Ectodermal cell (in vitro differentiated cells): Measurements from ENCODE around the gene CHRNA5.
"Not testable (repeated sequence)": the region's sequence is repeated elsewhere in the genome, so short reads cannot be mapped to it uniquely, and the experiment has no call there.

Source experiments
- H3K27ac ChIP-seq: 2 replicates; pipeline ENCODE4 v1.7.0; 2013; ENCODE audit warnings: mild to moderate bottlenecking, low read depth, low read length; ENCODE audit not compliant: insufficient read depth, poor library complexity, severe bottlenecking
- H3K27me3 ChIP-seq: 2 replicates; pipeline ENCODE4 v1.7.0; 2013; ENCODE audit warnings: mild to moderate bottlenecking, low read length; ENCODE audit not compliant: insufficient read depth, control insufficient read depth, poor library complexity, severe bottlenecking
- H3K36me3 ChIP-seq: one replicate; pipeline ENCODE4 v1.7.0; 2013; ENCODE audit warnings: low read length; ENCODE audit not compliant: control insufficient read depth, insufficient read depth
- H3K4me1 ChIP-seq: one replicate; pipeline ENCODE4 v1.7.0; 2013; ENCODE audit warnings: low read length; ENCODE audit not compliant: control insufficient read depth, insufficient read depth
- H3K4me3 ChIP-seq: 2 replicates; pipeline ENCODE4 v1.7.0; 2013; ENCODE audit warnings: low read depth, low read length, control low read depth; ENCODE audit not compliant: insufficient read depth
- H3K9me3 ChIP-seq: 2 replicates; pipeline ENCODE4 v1.7.0; 2013; ENCODE audit warnings: mild to moderate bottlenecking, low read length, moderate library complexity; ENCODE audit not compliant: control insufficient read depth
- WGBS, 2 experiments: methylation state at CpG; one replicate each; pipeline ENCODE4 v1.1.7; 2013; ENCODE audit warnings: missing lambda C conversion rate in 2 of 2; 5-methylcytosine and 5-hydroxymethylcytosine counted together

CHRNA5 gene

DNA sequence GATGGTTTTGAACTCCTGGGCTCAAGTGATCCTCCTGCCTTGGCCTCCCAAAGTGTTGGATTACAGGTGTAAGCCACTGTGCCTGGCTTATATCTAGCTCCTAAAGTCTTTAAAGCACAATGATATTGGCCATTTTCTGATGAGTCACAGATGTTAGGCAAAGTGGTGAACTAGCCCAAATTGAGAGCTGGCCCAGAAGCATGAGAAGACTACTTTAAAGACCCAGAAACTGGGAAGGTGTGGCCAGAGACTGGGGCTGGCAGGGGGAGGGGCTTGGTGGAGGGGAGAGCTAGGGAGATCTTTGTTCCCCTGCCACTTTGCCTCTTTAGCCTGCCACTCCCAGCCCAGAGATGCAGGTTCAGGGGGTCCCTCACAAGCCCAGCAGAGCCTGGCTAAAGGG, 33.9 kb downstream of the CHRNA5 start:
- Histone ChIP-seq H3K27ac (no peak overlapping the region), H3K4me1 (no peaks in the 10 kb centered on the region), H3K9me3 (no peaks in the 10 kb centered on the region), H3K36me3 (no peaks in the 10 kb centered on the region), H3K27me3 (no peaks in the 10 kb centered on the region), H3K4me3 (no peak overlapping the region)

DNA sequence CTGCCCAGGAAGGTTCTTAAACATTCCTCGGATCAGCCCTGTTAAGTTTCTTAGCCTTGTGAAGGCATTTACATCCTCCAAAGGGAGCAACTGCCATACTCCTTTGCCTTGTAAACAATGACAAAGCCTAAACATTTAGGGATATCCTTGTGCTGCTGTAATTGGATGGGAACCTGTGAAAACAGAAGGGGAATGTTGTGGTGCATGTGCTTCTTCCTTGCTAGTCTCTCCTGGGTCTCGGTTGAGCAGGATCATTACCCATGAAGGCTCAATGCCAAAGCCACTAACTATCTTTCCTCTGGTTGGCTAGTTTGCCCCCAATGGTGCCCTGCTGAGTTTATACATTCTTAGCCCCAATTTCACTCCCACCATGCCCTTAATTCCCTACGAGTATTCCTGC, 38.1 kb downstream of the CHRNA5 start:
- 86 to 91% methylated on average over 2 to 3 of the region's 3 CpGs for WGBS, 2 experiments
- H3K27ac ChIP-seq, result no peak overlapping the region
- no peaks in the 10 kb centered on the region for H3K4me1 ChIP-seq
- no peak overlapping the region for H3K4me3 ChIP-seq
- H3K27me3 ChIP-seq, result no peaks in the 10 kb centered on the region
- no peaks in the 10 kb centered on the region for H3K36me3 ChIP-seq
- no peaks in the 10 kb centered on the region for H3K9me3 ChIP-seq

DNA sequence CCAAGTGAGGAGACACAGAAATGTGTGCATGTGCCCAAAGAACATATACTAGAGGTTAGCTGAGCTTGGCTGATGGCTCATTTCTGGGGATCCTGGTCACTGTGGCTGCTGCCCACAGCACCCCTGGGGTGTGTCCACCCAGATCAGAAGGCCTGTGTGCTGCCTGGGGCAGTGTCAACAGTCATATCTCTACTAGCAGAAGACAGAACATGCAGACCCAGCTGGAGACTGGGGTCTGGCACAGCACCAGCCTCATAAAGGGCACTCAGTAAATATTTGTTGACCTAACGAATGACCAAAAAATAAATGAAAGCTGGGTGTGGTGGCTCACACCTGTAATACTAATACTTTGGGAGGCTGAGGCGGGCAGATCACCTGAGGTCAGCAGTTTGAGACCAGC, 39.1 kb downstream of the CHRNA5 start:
- 80 to 93% methylated on average over 2 of the region's 2 CpGs for WGBS, 2 experiments
- H3K27me3 ChIP-seq, result no peaks in the 10 kb centered on the region
- H3K9me3 ChIP-seq, result no peaks in the 10 kb centered on the region
- H3K4me3 ChIP-seq, result no peak overlapping the region
- H3K36me3 ChIP-seq, result no peaks in the 10 kb centered on the region
- H3K4me1 ChIP-seq, result no peaks in the 10 kb centered on the region
- H3K27ac ChIP-seq, result no peak overlapping the region

DNA sequence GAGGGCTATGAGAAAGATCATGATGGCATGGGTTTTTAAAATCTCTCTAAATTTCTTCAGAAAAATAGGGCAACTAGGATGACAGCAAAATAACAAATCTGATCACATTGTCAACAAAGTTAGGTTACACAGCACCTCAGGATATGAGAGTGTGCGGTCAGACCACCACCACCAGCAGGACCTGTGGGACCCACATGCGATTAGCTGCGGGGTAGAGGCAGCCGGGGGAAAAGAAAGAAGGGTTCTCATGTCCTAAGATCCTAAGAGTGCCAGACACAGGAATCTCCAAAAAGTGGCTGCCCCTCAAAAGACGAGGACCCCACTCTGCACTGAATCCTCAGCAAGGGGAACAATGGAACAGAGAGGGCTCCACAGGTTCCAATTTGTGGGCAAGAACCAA, 39.9 kb downstream of the CHRNA5 start:
- Histone ChIP-seq H3K4me1 (no peaks in the 10 kb centered on the region), H3K9me3 (no peaks in the 10 kb centered on the region), H3K27ac (no peak overlapping the region), H3K36me3 (no peaks in the 10 kb centered on the region), H3K27me3 (no peaks in the 10 kb centered on the region), H3K4me3 (no peak overlapping the region)
- WGBS, 2 experiments, result 90 to 95% methylated on average over 5 of the region's 5 CpGs

DNA sequence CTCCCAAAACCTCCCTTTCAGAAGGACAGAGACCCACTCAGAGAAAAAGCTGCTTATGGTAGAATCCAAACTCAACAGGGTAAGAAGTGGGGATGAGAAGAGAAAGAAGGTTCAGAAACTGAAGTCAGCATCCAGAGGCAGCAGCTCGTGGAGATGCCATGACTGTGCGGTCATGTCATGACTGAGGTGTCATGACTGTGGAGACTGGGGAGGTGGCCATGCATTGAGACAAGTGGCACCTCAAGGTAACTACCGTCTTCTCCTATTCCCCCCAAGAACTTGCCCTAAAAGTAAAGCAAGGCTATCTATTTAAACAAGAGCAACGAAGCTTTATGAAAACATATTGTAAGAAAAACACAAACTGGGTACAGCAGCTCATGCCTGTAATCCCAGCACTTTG, 40.4 kb downstream of the CHRNA5 start:
- no peaks in the 10 kb centered on the region for H3K9me3 ChIP-seq
- no peak overlapping the region for H3K4me3 ChIP-seq
- no peaks in the 10 kb centered on the region for H3K4me1 ChIP-seq
- H3K27ac ChIP-seq, result no peak overlapping the region
- no peaks in the 10 kb centered on the region for H3K27me3 ChIP-seq
- H3K36me3 ChIP-seq, result no peaks in the 10 kb centered on the region
- 94 to 97% methylated on average over 4 of the region's 4 CpGs for WGBS, 2 experiments

DNA sequence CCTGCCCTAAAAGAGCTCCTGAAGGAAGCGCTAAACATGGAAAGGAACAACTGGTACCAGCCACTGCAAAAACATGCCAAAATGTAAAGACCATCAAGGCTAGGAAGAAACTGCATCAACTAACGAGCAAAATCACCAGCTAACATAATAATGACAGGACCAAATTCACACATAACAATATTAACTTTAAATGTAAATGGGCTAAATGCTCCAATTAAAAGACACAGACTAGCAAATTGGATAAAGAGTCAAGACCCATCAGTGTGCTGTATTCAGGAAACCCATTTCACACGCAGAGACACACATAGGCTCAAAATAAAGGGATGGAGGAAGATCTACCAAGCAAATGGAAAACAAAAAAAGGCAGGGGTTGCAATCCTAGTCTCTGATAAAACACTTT, 44.2 kb downstream of the CHRNA5 start:
- not testable (repeated sequence) for H3K36me3 ChIP-seq, H3K9me3 ChIP-seq, H3K4me1 ChIP-seq, H3K4me3 ChIP-seq, H3K27me3 ChIP-seq, H3K27ac ChIP-seq
- no CpG with 5 or more reads among the region's 3 CpGs for WGBS, 2 experiments

DNA sequence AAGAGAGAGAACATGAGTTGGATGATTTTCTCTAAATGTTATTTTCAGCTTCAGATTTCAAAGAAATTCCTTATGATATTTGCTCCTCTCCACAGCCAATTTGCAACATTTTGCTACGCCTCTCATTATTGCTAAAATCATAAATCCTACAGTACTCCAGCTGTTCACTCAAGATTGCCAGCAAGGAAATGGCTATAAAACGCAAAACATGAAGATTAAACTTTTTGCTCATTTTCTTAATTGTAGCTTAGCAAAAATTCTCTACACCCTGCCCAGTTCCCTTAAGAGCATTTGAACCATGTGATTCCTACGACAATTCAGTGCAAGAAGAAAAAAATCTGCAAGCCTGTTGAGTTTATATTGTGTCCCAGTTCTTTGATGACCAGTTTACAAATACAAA, 48.7 kb downstream of the CHRNA5 start:
- Histone ChIP-seq H3K27me3 (peaks cover 5% of the 10 kb centered on the region), H3K27ac (no peak overlapping the region), H3K36me3 (no peaks in the 10 kb centered on the region), H3K9me3 (no peaks in the 10 kb centered on the region), H3K4me3 (no peak overlapping the region), H3K4me1 (no peaks in the 10 kb centered on the region)
- WGBS, 2 experiments, result 91 to 94% methylated on average over 2 to 3 of the region's 3 CpGs

DNA sequence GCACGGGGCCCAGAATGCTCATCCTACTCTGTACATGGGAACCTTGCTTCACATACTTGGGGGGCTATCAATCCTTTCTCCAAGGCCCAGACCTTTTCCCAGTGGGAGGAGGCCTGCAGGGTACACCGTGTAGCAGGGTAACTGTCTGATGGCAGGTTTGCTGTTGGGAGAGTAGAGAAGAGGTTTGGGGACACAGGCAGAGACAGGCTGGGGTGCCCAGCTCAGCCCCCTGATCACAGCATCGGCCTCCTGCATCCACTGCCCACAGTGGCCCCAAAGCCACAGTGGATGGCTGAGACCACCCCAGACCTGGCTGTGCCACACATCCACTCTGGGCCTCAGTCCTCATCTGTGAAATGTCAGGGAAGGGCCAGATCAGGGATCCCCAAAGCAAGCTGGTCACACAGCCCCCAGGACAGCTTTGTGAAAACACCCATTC, 49.9 kb downstream of the CHRNA5 start:
- Histone ChIP-seq H3K27me3 (peaks cover 16% of the 10 kb centered on the region), H3K9me3 (no peaks in the 10 kb centered on the region), H3K27ac (no peak overlapping the region), H3K4me1 (no peaks in the 10 kb centered on the region), H3K4me3 (no peak overlapping the region), H3K36me3 (no peaks in the 10 kb centered on the region)
- 92 to 93% methylated on average over 3 of the region's 3 CpGs for WGBS, 2 experiments

DNA sequence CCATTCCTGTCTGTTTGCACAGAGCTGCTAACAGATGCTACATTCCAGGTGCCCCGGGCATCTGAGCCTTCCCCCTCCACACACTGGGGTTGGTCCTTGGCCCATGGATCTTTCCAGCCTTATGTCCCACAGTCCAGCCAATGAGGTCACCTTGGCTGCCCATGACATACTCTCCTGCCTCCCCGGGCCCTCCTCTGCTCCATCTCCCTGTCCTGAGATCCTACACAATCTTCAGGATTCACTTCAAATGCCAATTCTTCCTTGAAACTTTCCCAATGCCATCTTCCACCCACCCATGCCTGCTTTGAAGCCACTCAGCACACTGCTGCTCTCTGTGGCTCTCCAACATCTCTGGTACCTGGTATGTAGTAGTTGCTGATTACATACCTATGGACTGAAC, 51.2 kb downstream of the CHRNA5 start:
- Histone ChIP-seq H3K36me3 (no peaks in the 10 kb centered on the region), H3K27ac (no peak overlapping the region), H3K4me3 (no peak overlapping the region), H3K27me3 (peaks cover 30% of the 10 kb centered on the region), H3K4me1 (no peaks in the 10 kb centered on the region), H3K9me3 (no peaks in the 10 kb centered on the region)
- WGBS, 2 experiments, result 93 to 94% methylated on average over 2 of the region's 2 CpGs

DNA sequence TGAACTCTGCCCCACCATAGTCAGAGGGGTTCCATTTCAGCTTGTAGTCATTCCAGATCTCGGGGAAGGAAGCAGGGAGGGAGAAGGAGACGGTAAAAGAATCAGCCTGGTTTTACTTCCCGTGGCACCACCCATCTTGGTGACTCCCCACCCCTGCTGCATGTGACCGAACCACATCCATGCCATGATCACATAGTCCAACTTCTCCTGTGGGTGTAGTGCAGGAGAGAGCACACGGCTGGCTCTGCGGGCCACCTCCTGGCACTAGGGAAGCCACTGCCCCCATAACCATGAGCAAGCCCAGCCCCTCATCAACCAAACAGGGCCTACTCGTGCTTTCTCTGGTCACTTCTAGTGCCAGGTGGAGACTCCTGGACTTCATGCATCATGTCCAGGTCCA, 51.8 kb downstream of the CHRNA5 start:
- 86% methylated on average over 7 of the region's 7 CpGs for WGBS, 2 experiments

DNA sequence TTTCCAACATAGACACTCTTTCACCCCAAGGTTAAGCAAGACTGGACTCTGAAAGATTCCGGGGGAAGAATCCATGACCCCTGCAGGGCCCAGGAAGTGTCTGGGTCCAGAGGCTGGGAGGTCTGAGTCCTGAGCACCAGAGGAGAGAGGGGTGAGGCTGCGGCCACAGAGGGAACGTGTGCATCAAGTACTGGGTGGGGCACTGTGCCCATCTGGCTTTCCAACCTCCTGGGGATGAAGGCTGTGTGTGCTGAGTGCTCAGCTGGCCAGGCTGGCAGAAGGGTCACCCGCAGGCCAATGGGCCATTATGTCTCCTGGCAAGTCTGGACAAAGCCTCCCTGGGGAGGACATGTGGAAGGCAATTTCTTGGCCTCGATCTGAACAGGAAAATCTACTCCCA, 52.2 kb downstream of the CHRNA5 start:
- no peaks in the 10 kb centered on the region for H3K4me1 ChIP-seq
- no peak overlapping the region for H3K27ac ChIP-seq
- WGBS, 2 experiments, result 84 to 85% methylated on average over 5 of the region's 5 CpGs
- no peaks in the 10 kb centered on the region for H3K36me3 ChIP-seq
- H3K9me3 ChIP-seq, result no peaks in the 10 kb centered on the region
- peaks cover 40% of the 10 kb centered on the region for H3K27me3 ChIP-seq
- H3K4me3 ChIP-seq, result no peak overlapping the region

More for the DNA sequence above, 51.8 kb downstream of the CHRNA5 start:
- no peaks in the 10 kb centered on the region for H3K9me3 ChIP-seq
- no peaks in the 10 kb centered on the region for H3K4me1 ChIP-seq
- H3K27ac ChIP-seq, result no peak overlapping the region
- H3K36me3 ChIP-seq, result no peaks in the 10 kb centered on the region
- peaks cover 35% of the 10 kb centered on the region for H3K27me3 ChIP-seq
- no peak overlapping the region for H3K4me3 ChIP-seq
